HEK293 (cell line): Measurements from ENCODE around the gene SPATA12.

Source experiments
- CTCF ChIA-PET: fragments of 350-600 bp; formaldehyde crosslinking; extraction: SDS; loops from one replicate; lab custom pipeline; 2021; ENCODE audit warnings: antibody characterized with exemption; lab: Yijun Ruan, JAX
- POLR2A ChIA-PET: fragments of 300-600 bp; formaldehyde crosslinking; extraction: SDS; loops from one replicate; lab custom pipeline; 2020; ENCODE audit warnings: antibody characterized with exemption, inconsistent platforms; lab: Yijun Ruan, JAX
- H3K27ac ChIP-seq: fragments of 200-500 bp; sonication (Bioruptor generic); 2 replicates; pipeline ENCODE4 v1.5.1; 2014; ENCODE audit warnings: low read depth, low read length, control low read depth, inconsistent platforms; ENCODE audit errors: extremely low read depth
- H3K36me3 ChIP-seq, 2 experiments: fragments of 200-500 bp in 1 of 2; sonication (Bioruptor generic) in 1 of 2; 1 replicate in 1 of 2; 2 replicates in 1 of 2; pipeline ENCODE4 v1.5.1; 2014 to 2017; ENCODE audit warnings: inconsistent platforms in 2 of 2, low read length in 2 of 2; ENCODE audit not compliant: control insufficient read depth in 2 of 2, insufficient read depth in 1 of 2
- H3K4me1 ChIP-seq: fragments of 200-500 bp; sonication (Bioruptor generic); 2 replicates; pipeline ENCODE4 v1.5.1; 2014; ENCODE audit warnings: mild to moderate bottlenecking, low read length, inconsistent platforms; ENCODE audit not compliant: control insufficient read depth, insufficient read depth
- H3K4me3 ChIP-seq: 2 replicates; pipeline ENCODE4 v1.5.1; 2011; ENCODE audit warnings: low read depth, mild to moderate bottlenecking, control low read depth, low read length, moderate library complexity
- H3K9me3 ChIP-seq: fragments of 200-500 bp; sonication (Bioruptor generic); 2 replicates; pipeline ENCODE4 v1.5.1; 2014; ENCODE audit warnings: low read depth, low read length, inconsistent platforms; ENCODE audit not compliant: control insufficient read depth, insufficient read depth
- EGR2 ChIP-seq: fragments of 450-650 bp; formaldehyde crosslinking; IDR thresholded peaks from 2 replicates; pipeline ENCODE4 v1.5.1; 2016; ENCODE audit warnings: low read depth, missing biosample characterization, missing genetic modification characterization
- OSR2 ChIP-seq: fragments of 450-650 bp; formaldehyde crosslinking; IDR thresholded peaks from 2 replicates; pipeline ENCODE4 v1.5.1; 2016; ENCODE audit warnings: missing biosample characterization, missing genetic modification characterization
- TRIM28 ChIP-seq: IDR thresholded peaks from 2 replicates; pipeline ENCODE4 v1.6.1; 2011; ENCODE audit warnings: low read length, control low read depth, borderline replicate concordance
- ZBTB17 ChIP-seq: fragments of 450-650 bp; formaldehyde crosslinking; IDR thresholded peaks from 2 replicates; pipeline ENCODE4 v1.5.1; 2016; ENCODE audit warnings: missing biosample characterization, missing genetic modification characterization
- ZBTB20 ChIP-seq: fragments of 450-650 bp; formaldehyde crosslinking; IDR thresholded peaks from 2 replicates; pipeline ENCODE4 v1.5.1; 2016; ENCODE audit warnings: missing biosample characterization, missing genetic modification characterization
- ZNF155 ChIP-seq: fragments of 450-650 bp; formaldehyde crosslinking; IDR thresholded peaks from 2 replicates; pipeline ENCODE4 v1.5.1; 2016; ENCODE audit warnings: missing biosample characterization, missing genetic modification characterization
- ZNF280D ChIP-seq: fragments of 450-650 bp; formaldehyde crosslinking; IDR thresholded peaks from 2 replicates; pipeline ENCODE4 v1.5.1; 2016; ENCODE audit warnings: missing biosample characterization, missing genetic modification characterization
- ZNF513 ChIP-seq: fragments of 450-650 bp; IDR thresholded peaks from 2 replicates; pipeline ENCODE4 v1.5.1; 2018; ENCODE audit warnings: missing biosample characterization, missing genetic modification characterization
- ZNF596 ChIP-seq: fragments of 450-650 bp; IDR thresholded peaks from 2 replicates; pipeline ENCODE4 v1.5.0; 2018; ENCODE audit warnings: missing biosample characterization, mild to moderate bottlenecking, missing genetic modification characterization, moderate library complexity
- ZNF600 ChIP-seq: fragments of 450-650 bp; formaldehyde crosslinking; IDR thresholded peaks from 2 replicates; pipeline ENCODE4 v1.5.1; 2016; ENCODE audit warnings: missing biosample characterization, missing genetic modification characterization
- ZNF830 ChIP-seq: fragments of 450-650 bp; IDR thresholded peaks from 2 replicates; pipeline ENCODE4 v1.5.0; 2018; ENCODE audit warnings: missing biosample characterization, missing genetic modification characterization, low read depth, mild to moderate bottlenecking, moderate library complexity
- TF ChIP-seq, protein P1 (sequence below): fragments of 450-650 bp; formaldehyde crosslinking; optimal IDR thresholded peaks from 2 replicates; pipeline ENCODE3; 2016; ENCODE audit warnings: missing biosample characterization, mild to moderate bottlenecking, missing genetic modification characterization
- TF ChIP-seq, protein P2 (sequence below): fragments of 450-650 bp; formaldehyde crosslinking; IDR thresholded peaks from 2 replicates; pipeline ENCODE4 v1.5.1; 2016; ENCODE audit warnings: missing biosample characterization, missing genetic modification characterization
- TF ChIP-seq, protein P3 (sequence below): fragments of 450-650 bp; formaldehyde crosslinking; IDR thresholded peaks from 2 replicates; pipeline ENCODE4 v1.5.1; 2016; ENCODE audit warnings: missing biosample characterization, missing genetic modification characterization

The SPATA12 gene

DNA sequence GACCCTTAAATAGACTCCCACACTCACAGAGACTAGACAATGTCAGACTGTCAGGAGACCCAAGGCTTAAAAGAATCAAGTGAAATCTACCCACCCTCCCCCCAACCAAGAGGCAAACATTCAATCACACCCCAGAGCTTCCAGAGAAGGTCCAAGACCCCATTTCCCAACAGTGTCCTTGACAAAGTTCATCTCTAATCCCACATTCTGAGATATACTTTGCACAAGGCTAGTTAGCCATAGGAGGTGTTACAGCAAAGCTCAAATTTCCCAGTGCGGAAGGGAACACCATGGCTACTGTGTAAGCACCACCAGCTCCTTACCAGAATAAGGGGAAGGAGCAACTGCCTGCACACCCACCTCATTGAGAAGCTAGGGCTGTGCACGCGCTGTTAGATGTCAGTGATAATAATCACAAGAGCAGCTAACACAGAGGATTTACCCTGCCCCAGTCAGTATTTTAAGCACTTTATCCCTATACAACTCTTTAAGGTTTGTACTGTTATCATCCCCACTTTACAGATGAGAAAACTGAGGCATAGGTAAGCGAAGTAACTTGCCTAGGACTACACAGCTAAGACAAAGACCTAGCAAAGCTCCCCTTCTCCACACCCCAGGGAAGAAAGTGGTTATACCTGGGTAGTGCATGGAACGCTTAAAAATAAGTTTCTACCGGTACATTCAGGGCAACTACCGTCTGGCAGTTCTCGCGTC is 17.3 kb downstream of the SPATA12 start (continued):
- TF ChIP-seq, protein P1, sequence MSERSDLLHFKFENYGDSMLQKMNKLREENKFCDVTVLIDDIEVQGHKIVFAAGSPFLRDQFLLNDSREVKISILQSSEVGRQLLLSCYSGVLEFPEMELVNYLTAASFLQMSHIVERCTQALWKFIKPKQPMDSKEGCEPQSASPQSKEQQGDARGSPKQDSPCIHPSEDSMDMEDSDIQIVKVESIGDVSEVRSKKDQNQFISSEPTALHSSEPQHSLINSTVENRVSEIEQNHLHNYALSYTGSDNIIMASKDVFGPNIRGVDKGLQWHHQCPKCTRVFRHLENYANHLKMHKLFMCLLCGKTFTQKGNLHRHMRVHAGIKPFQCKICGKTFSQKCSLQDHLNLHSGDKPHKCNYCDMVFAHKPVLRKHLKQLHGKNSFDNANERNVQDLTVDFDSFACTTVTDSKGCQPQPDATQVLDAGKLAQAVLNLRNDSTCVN (tag by site-specific recombination) = no peak
- TF ChIP-seq, protein P2, sequence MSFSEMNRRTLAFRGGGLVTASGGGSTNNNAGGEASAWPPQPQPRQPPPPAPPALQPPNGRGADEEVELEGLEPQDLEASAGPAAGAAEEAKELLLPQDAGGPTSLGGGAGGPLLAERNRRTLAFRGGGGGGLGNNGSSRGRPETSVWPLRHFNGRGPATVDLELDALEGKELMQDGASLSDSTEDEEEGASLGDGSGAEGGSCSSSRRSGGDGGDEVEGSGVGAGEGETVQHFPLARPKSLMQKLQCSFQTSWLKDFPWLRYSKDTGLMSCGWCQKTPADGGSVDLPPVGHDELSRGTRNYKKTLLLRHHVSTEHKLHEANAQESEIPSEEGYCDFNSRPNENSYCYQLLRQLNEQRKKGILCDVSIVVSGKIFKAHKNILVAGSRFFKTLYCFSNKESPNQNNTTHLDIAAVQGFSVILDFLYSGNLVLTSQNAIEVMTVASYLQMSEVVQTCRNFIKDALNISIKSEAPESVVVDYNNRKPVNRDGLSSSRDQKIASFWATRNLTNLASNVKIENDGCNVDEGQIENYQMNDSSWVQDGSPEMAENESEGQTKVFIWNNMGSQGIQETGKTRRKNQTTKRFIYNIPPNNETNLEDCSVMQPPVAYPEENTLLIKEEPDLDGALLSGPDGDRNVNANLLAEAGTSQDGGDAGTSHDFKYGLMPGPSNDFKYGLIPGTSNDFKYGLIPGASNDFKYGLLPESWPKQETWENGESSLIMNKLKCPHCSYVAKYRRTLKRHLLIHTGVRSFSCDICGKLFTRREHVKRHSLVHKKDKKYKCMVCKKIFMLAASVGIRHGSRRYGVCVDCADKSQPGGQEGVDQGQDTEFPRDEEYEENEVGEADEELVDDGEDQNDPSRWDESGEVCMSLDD (tag by site-specific recombination) = no peak
- 0 out of 2 replicates have a peak, but pooled peaks have one; percentile 10 for TF ChIP-seq TRIM28
- no peak for TF ChIP-seq OSR2 (tag by site-specific recombination)
- no peak for TF ChIP-seq ZBTB20 (tag by site-specific recombination)
- no peak for TF ChIP-seq ZNF600 (tag by site-specific recombination)
- TF ChIP-seq ZNF830 (tag by site-specific recombination) = no peak

DNA sequence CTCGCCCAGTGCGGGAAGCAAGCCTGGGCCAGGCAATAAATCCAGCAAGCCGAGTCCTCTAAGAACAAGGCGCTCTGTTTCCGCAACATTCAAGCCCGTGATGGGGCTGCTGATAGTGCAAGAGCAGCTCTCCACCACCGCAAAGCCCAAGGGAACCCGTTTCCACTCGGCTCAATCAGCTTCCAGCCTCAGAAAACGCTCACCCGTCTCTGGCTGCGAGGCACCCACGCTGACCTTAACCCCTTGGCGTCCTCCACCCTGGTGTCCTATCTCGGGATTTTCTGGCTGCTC is 17.8 kb downstream of the SPATA12 start:
- Histone ChIP-seq H3K9me3 (no peaks in the 10 kb centered on the region), H3K4me1 (no peaks in the 10 kb centered on the region; the same call in 1 of the 2 replicates), H3K27ac (peak overlapping the region; percentile 62), H3K36me3 (peaks cover 0 to 6% of the 10 kb centered on the region in 2 experiments; a peak in 1 of 3 replicates), H3K4me3 (peak overlapping the region; percentile 80)
- ChIA-PET POLR2A (interaction anchor here (0.6 kb wide), 1 partner anchor 81 kb away, joined by 3 read pairs; no protein-coding TSS in a partner anchor), CTCF (interaction anchor here (1.0 to 1.3 kb wide), 4 partner anchors 11 to 36 kb away, joined by 3 to 4 read pairs (median 3); no protein-coding TSS in a partner anchor)
- TF ChIP-seq, protein P3, sequence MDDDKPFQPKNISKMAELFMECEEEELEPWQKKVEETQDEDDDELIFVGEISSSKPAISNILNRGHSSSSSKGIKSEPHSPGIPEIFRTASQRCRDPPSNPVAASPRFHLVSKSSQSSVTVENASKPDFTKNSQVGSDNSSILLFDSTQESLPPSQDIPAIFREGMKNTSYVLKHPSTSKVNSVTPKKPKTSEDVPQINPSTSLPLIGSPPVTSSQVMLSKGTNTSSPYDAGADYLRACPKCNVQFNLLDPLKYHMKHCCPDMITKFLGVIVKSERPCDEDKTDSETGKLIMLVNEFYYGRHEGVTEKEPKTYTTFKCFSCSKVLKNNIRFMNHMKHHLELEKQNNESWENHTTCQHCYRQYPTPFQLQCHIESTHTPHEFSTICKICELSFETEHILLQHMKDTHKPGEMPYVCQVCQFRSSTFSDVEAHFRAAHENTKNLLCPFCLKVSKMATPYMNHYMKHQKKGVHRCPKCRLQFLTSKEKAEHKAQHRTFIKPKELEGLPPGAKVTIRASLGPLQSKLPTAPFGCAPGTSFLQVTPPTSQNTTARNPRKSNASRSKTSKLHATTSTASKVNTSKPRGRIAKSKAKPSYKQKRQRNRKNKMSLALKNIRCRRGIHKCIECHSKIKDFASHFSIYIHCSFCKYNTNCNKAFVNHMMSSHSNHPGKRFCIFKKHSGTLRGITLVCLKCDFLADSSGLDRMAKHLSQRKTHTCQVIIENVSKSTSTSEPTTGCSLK (tag by site-specific recombination) = no peak
- TF ChIP-seq ZNF280D (tag by site-specific recombination) (no peak), ZNF155 (tag by site-specific recombination) (no peak), ZNF596 (no peak), EGR2 (tag by site-specific recombination) (0 out of 2 replicates have a peak, but pooled peaks have one; percentile 5), ZBTB17 (tag by site-specific recombination) (peak; percentile 56; the same call in 1 of the 2 replicates), ZNF513 (tag by site-specific recombination) (no peak)
